Activated T-helper 1 cell treated with anti-CD3 and anti-CD28 coated beads, Interleukin-2, amount 50 U/mL, for 16 hours (primary cell): ENCODE results near the gene ABHD12.
"Not testable (repeated sequence)": the region's sequence is repeated elsewhere in the genome, so short reads cannot be mapped to it uniquely, and the experiment has no call there.

Experiments used
- DNase-seq, 2 donors: peaks; one replicate each; pipeline ENCODE4 v3.0.0-alpha.2; 2020; ENCODE audit warnings: low read depth in 1 of 2, low spot score in 1 of 2

Gene ABHD12

GRCh38 chr20:25355011-25355595 is 35.5 kb downstream of the ABHD12 start:
- no peak for DNase-seq

DNA sequence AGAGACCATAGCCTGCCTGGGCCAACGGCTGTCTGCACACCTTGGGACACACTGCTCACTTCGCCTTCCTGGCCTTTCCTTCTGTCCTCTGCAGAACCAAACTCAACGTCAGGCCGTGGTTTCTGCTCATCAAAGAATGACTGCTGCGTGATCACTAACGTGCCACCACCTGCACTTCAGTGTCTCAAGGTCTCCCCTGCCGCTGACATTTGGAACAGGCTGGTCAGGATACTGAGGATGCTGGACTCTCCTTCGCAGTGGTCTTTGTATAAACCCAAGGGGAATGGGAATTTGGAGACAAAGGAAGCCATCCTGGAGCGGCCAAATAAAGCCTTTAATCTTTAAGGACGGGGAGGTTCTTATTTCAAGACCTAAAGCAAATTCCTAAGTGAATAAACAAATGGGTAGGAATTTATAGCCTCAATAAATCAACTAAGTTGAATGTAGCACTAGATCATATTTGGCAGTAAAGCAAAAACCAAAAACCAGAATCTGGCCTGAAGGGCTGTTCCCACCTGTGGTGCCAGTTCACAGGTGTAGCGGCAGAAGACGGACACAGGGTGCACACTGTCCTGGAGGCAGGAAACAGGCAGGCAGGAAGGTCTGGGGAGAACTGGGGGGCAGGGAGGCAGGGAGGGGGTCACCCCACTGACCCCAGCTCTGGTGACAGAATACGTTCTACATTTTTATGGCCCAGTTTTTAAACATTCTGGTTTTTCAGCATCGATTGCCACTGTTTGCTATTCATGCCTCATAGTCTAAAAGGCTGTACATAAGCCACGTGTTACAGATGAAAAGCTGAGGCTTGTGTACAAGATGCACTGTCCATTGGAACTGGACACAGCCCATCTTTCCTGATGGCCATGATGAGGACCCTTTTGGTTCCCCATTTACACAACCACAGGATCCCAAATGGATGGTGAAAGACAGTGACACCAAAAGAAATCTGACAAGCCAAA is 36.6 kb downstream of the ABHD12 start:
- no peak for DNase-seq

DNA sequence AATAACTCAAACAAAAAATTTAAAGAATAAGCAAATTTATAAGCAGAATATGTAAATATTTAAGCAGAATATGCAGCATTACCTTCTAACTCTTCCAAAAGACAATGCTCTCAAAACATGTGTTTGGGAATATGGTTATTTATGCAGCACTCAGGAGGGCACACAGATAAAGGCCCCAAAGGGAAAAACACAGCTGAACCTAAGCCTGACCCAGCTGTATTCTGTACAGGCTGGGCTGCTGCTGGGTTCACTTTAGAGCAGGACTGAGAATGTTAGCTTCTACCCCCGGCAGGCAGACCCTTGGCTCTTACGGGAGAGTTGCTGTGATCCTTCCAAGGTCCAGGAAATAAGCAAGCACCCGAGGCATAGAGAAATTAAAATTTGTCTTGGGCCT is 37.3 kb downstream of the ABHD12 start:
- DNase-seq = no peak

DNA sequence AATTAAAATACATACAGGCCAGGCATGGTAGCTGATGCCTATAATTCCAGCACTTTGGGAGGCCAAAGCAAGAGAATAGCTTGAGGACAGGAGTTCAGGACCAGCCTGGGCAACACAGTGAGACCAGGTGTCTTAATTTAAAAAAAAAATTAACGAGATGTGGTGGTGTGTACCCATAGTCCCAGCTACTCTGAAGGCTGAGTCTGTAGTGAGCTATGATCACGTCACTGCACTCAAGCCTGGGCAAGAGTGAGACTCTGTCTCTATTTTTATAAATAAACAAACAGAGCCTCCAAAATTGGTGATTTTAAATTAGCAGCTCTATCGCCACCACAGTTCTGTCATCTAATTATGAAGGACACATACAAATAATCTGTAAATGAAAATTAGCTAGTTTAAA is 37.9 kb downstream of the ABHD12 start:
- no peak for DNase-seq

DNA sequence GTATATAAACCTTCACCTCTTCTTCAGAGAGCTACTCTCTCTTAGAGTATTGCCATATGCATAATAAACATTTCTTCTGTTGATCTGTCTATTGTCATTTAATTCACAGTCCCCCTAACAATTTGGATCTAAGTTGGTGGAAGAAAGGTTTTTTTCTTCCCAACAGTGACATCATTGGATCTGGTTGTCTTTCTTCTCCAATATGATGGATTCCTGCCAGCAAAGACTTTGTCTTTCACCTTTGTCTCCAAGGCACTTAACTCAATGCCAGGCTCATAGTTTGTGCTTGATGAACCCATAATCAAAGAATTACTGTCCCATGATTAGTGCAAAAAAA is 39.6 kb downstream of the ABHD12 start:
- DNase-seq = no peak

DNA sequence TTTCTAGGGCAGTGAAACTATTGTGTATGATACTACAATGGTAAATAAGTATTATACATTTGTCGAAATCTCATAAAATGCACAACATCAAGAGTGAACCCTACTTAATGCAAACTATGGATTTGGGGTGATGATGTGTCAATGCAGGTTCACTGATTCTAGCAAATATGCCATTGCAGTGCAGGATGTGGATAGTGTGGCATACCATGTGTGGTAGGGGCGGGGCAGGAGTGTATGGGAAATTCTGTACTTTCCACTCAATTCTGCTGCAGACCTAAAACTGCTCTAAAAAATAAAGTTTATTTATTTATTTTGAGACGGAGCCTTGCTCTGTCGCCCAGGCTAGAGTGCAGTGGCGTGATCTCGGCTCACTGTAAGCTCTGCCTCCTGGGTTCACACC is 44.3 kb downstream of the ABHD12 start:
- no peak for DNase-seq

DNA sequence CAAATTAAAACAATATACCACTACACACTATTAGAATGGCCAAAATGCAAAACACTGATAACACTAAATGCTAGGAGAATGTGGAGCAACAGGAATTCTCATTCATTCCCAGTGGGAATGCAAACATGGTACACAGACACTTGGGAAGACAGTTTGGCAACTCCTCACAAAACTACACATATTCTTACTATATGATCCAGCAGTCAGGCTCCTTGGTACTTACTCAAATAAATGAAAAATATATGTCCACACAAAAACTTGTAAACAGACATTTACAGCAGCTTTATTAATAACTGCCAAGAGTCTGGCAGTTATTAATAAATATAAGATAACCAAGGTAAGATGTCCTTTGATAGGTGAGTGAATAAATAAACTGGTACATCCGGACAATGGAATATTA is 44.9 kb downstream of the ABHD12 start:
- no peak for DNase-seq

DNA sequence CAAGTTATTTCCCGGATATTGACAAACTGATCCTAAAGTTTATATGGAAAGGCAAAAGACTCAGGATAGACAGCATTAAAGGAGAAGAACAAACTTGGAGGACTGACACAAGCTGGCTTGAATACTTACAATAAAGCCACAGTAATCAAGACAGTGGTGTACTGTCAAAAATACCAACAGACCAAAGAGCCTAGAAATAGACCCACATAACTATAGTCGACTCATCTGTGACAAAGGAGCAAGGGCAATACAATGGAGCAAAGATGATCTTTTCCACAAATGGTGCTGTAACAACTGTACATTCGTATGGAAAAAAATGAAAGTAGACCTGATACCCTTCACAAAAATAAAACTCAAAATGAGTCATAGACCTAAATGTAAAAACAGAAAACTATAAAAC is 46.0 kb downstream of the ABHD12 start:
- DNase-seq = no peak

- DNase-seq = no peak
Measured at GRCh38 chr20:25341716-25342680, 48.6 kb downstream of the ABHD12 start.

- no peak for DNase-seq
Measured at GRCh38 chr20:25340380-25340779, 50.3 kb downstream of the ABHD12 start.

- no peak for DNase-seq
Measured at GRCh38 chr20:25339608-25340007, 51.0 kb downstream of the ABHD12 start.

DNA sequence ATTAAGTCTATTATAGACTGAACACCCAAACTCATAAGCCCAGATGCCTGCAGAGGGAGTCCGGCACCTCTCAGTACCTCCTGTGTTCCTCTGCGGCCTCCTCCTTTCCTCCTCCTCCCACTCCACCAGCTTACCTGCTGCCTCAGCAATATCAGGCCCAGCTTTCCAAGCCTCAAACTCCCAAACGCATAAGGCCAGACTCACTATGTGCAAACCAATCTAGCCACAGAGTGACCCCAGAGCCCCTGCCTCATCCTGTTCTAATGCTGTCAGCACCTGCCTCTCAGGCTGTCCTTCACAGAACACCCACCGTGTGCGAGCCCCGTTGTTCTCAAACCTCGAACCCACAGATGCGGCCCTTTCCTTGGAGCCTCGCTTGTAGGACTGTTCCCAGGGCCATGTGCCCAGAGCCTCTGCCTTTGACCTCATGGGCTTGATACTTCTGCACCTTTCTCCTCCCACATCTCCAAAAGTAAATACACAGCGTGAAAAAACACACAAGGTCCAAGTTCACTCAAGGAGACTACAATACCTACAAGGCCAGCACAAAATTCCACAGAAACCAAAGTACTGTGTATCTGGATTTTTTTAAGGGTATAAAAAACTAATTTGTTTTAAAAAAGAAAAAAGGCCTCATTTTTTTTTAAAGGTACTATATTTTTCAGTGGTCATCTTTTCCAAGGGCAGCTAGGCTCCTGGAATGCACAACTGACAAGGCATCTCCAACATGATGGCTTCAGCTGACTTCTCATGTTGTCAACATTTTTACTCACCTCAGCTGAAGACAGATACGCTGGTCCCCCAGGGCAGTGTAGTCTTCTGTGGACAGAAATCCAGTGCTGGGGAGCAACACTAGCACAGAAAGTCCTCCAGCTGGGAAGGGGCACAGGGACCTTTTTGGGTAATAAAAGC is 52.3 kb downstream of the ABHD12 start:
- DNase-seq = no peak

GRCh38 chr20:25336561-25337422 is 53.8 kb downstream of the ABHD12 start:
- DNase-seq = no peak

- DNase-seq = not testable (repeated sequence)
Measured at GRCh38 chr20:25334972-25335371, 55.7 kb downstream of the ABHD12 start.

GRCh38 chr20:25328954-25329498 is 61.6 kb downstream of the ABHD12 start:
- DNase-seq = no peak

- no peak for DNase-seq
Measured at GRCh38 chr20:25327521-25328235, 63.0 kb downstream of the ABHD12 start.

DNA sequence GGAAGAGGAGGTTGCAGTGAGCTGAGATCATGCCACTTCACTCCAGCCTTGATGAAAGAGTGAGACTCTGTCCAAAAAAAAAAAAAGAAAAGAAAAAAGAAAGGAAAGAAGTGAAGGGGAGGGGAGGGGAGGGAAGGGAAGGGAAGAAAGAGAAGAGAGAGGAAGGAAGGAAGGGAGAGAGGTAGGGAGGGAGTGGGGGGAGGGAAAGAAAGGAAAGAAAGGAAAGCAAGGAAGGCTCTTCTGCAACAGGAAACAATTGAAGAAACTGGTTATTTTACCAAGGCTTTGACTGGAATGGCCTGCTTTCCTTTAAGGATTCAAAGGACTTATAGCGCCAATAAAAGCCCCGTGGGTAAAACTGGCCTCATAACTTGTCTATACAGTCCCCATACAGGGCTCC is 64.6 kb downstream of the ABHD12 start:
- no peak for DNase-seq

DNA sequence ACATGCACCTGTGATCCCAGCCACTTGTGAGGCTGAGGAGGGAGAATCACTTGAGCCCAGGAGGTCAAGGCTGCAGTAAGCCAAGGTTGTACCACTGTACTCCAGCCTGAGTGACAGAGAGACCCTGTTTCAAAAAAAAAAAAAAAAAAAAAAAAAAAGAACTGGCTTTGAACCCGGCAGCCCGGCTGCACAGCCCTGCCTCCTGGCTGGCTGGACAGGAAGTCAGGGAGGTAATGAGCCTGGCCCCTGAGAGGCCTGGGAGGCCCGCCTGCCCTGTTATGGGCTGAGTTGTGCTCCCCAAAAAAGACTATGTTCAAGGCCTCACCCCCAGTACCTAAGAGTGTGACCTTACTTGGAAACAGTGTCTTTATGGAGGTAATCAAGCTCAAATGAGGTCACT is 65.6 kb downstream of the ABHD12 start:
- no peak for DNase-seq

- no peak for DNase-seq
Measured at GRCh38 chr20:25324412-25324811, 66.2 kb downstream of the ABHD12 start.
